ENCODE measurements around the gene LMAN1L.
A peak's percentile ranks its signal among the peaks of the same experiment; 100 is the strongest.

Gene LMAN1L

GRCh38 chr15:74844319-74845207 is 31.9 kb downstream of the LMAN1L start:
- H3K27me3 Mint-ChIP-seq (ENCODE audit: low read depth) = no peaks in the 10 kb centered on the region
- peak overlapping the region in 2 of 3 experiments; percentile 14 to 19 for H3K4me3 Mint-ChIP-seq
- peaks cover 29% of the 10 kb centered on the region for H3K4me1 Mint-ChIP-seq
- TF ChIP-seq CTCF (IDR thresholded peaks at IDR 0.05; ENCODE audit: unreplicated experiment in 3 of 3) = no peak
- no peaks in the 10 kb centered on the region for H3K9me3 Mint-ChIP-seq
- peak overlapping the region; percentile 13 to 94 (median 44) for H3K27ac Mint-ChIP-seq
- peaks cover 29% of the 10 kb centered on the region for H3K36me3 Mint-ChIP-seq (ENCODE audit: low read depth)

- no peaks in the 10 kb centered on the region for H3K27me3 Mint-ChIP-seq (ENCODE audit: low read depth)
- no peak for TF ChIP-seq CTCF (IDR thresholded peaks at IDR 0.05; ENCODE audit: unreplicated experiment in 3 of 3)
- H3K27ac Mint-ChIP-seq = no peak overlapping the region
- H3K4me3 Mint-ChIP-seq = no peak overlapping the region
- peaks cover 29% of the 10 kb centered on the region for H3K4me1 Mint-ChIP-seq
- peaks cover 32% of the 10 kb centered on the region for H3K36me3 Mint-ChIP-seq (ENCODE audit: low read depth)
- H3K9me3 Mint-ChIP-seq = no peaks in the 10 kb centered on the region
Measured at GRCh38 chr15:74845208-74845568, 32.6 kb downstream of the LMAN1L start.

- Mint-ChIP-seq H3K36me3 (ENCODE audit: low read depth) (peaks cover 32% of the 10 kb centered on the region), H3K27ac (no peak overlapping the region), H3K27me3 (ENCODE audit: low read depth) (no peaks in the 10 kb centered on the region), H3K9me3 (no peaks in the 10 kb centered on the region), H3K4me1 (peaks cover 29% of the 10 kb centered on the region), H3K4me3 (no peak overlapping the region)
- no peak for TF ChIP-seq CTCF (IDR thresholded peaks at IDR 0.05; ENCODE audit: unreplicated experiment in 3 of 3)
Measured at GRCh38 chr15:74845581-74845980, 32.9 kb downstream of the LMAN1L start.

- H3K36me3 Mint-ChIP-seq (ENCODE audit: low read depth) = peaks cover 37% of the 10 kb centered on the region
- no peak overlapping the region for H3K4me3 Mint-ChIP-seq
- H3K4me1 Mint-ChIP-seq = peaks cover 20% of the 10 kb centered on the region
- no peaks in the 10 kb centered on the region for H3K9me3 Mint-ChIP-seq
- H3K27me3 Mint-ChIP-seq (ENCODE audit: low read depth) = no peaks in the 10 kb centered on the region
- TF ChIP-seq CTCF (IDR thresholded peaks at IDR 0.05; ENCODE audit: unreplicated experiment in 3 of 3) = no peak
- peak overlapping the region; percentile 31 to 80 (median 53) for H3K27ac Mint-ChIP-seq
Measured at GRCh38 chr15:74847432-74847831, 34.8 kb downstream of the LMAN1L start.

- Mint-ChIP-seq H3K4me1 (peaks cover 4% of the 10 kb centered on the region), H3K36me3 (ENCODE audit: low read depth) (peaks cover 37% of the 10 kb centered on the region), H3K27ac (no peak overlapping the region), H3K27me3 (ENCODE audit: low read depth) (no peaks in the 10 kb centered on the region), H3K4me3 (no peak overlapping the region), H3K9me3 (no peaks in the 10 kb centered on the region)
- TF ChIP-seq CTCF (IDR thresholded peaks at IDR 0.05; ENCODE audit: unreplicated experiment in 3 of 3) = no peak
Measured at GRCh38 chr15:74850393-74850792, 37.8 kb downstream of the LMAN1L start.

GRCh38 chr15:74851960-74852359 is 39.3 kb downstream of the LMAN1L start:
- TF ChIP-seq CTCF (IDR thresholded peaks at IDR 0.05; ENCODE audit: unreplicated experiment in 3 of 3) = no peak
- Mint-ChIP-seq H3K4me3 (no peak overlapping the region), H3K9me3 (no peaks in the 10 kb centered on the region), H3K36me3 (ENCODE audit: low read depth) (peaks cover 37% of the 10 kb centered on the region), H3K27ac (no peak overlapping the region), H3K4me1 (peaks cover 12% of the 10 kb centered on the region), H3K27me3 (ENCODE audit: low read depth) (no peaks in the 10 kb centered on the region)
